Measurements from ENCODE around the gene KRTAP19-8.

Gene KRTAP19-8

GRCh38 chr21:31038376-31038775 lies at the start of gene KRTAP19-8:
KRTAP19-8 (minus strand) TSS chr21:31038476; CDS start chr21:31038443, 33 bp downstream.
- Histone ChIP-seq H3K9ac (ENCODE audit: low read length) (no peak within 1 kb of the TSS), H3K4me1 (ENCODE audit: control insufficient read depth, insufficient read depth, low read length) (no peaks in the 10 kb centered on the region), H3K4me3 (ENCODE audit: low read length) (no peak within 1 kb of the TSS), H3K36me3 (ENCODE audit: control insufficient read depth, insufficient read depth, low read length, severe bottlenecking) (no peaks in the 10 kb centered on the region), H3K9me3 (ENCODE audit: control insufficient read depth, low read length) (peaks cover 5% of the 10 kb centered on the region), H3K27me3 (replicated peaks; ENCODE audit: control insufficient read depth, insufficient read depth, low read length) (no peaks in the 10 kb centered on the region)
- DNase-seq (ENCODE audit: low read depth): no peak

GRCh38 chr21:31087639-31088473 lies 49.6 kb upstream of the KRTAP19-8 start:
- no peaks in the 10 kb centered on the region for H3K4me1 ChIP-seq (ENCODE audit: control insufficient read depth, insufficient read depth, low read length)
- H3K36me3 ChIP-seq (ENCODE audit: control insufficient read depth, insufficient read depth, low read length, severe bottlenecking): no peaks in the 10 kb centered on the region
- H3K9ac ChIP-seq (ENCODE audit: low read length): no peak overlapping the region
- no peak overlapping the region for H3K4me3 ChIP-seq (ENCODE audit: low read length)
- peaks cover 3% of the 10 kb centered on the region for H3K27me3 ChIP-seq (replicated peaks; ENCODE audit: control insufficient read depth, insufficient read depth, low read length)
- no peak for DNase-seq (ENCODE audit: low read depth)
- H3K9me3 ChIP-seq (ENCODE audit: control insufficient read depth, low read length): no peaks in the 10 kb centered on the region

- Histone ChIP-seq H3K9me3 (ENCODE audit: control insufficient read depth, low read length) (no peaks in the 10 kb centered on the region), H3K27me3 (replicated peaks; ENCODE audit: control insufficient read depth, insufficient read depth, low read length) (peaks cover 8% of the 10 kb centered on the region)
These were observed 46.4 kb upstream of the KRTAP19-8 start for GRCh38 chr21:31084689-31085088.

GRCh38 chr21:31078796-31079195 lies 40.5 kb upstream of the KRTAP19-8 start:
- no peaks in the 10 kb centered on the region for H3K36me3 ChIP-seq (ENCODE audit: control insufficient read depth, insufficient read depth, low read length, severe bottlenecking)
- no peak for DNase-seq (ENCODE audit: low read depth)
- peaks cover 4% of the 10 kb centered on the region for H3K27me3 ChIP-seq (replicated peaks; ENCODE audit: control insufficient read depth, insufficient read depth, low read length)
- no peak overlapping the region for H3K4me3 ChIP-seq (ENCODE audit: low read length)
- H3K9ac ChIP-seq (ENCODE audit: low read length): no peak overlapping the region
- H3K4me1 ChIP-seq (ENCODE audit: control insufficient read depth, insufficient read depth, low read length): no peaks in the 10 kb centered on the region
- no peaks in the 10 kb centered on the region for H3K9me3 ChIP-seq (ENCODE audit: control insufficient read depth, low read length)

More at GRCh38 chr21:31084689-31085088, 46.4 kb upstream of the KRTAP19-8 start:
- no peaks in the 10 kb centered on the region for H3K36me3 ChIP-seq (ENCODE audit: control insufficient read depth, insufficient read depth, low read length, severe bottlenecking)
- H3K4me3 ChIP-seq (ENCODE audit: low read length): no peak overlapping the region
- H3K9ac ChIP-seq (ENCODE audit: low read length): no peak overlapping the region
- DNase-seq (ENCODE audit: low read depth): no peak
- no peaks in the 10 kb centered on the region for H3K4me1 ChIP-seq (ENCODE audit: control insufficient read depth, insufficient read depth, low read length)

- Histone ChIP-seq H3K27me3 (replicated peaks; ENCODE audit: control insufficient read depth, insufficient read depth, low read length) (peaks cover 4% of the 10 kb centered on the region), H3K4me3 (ENCODE audit: low read length) (no peak overlapping the region), H3K4me1 (ENCODE audit: control insufficient read depth, insufficient read depth, low read length) (no peaks in the 10 kb centered on the region), H3K9ac (ENCODE audit: low read length) (no peak overlapping the region), H3K36me3 (ENCODE audit: control insufficient read depth, insufficient read depth, low read length, severe bottlenecking) (no peaks in the 10 kb centered on the region), H3K9me3 (ENCODE audit: control insufficient read depth, low read length) (no peaks in the 10 kb centered on the region)
- DNase-seq (ENCODE audit: low read depth): no peak
These were observed 39.9 kb upstream of the KRTAP19-8 start for GRCh38 chr21:31078216-31078615.

GRCh38 chr21:31075848-31076247 lies 37.6 kb upstream of the KRTAP19-8 start:
- H3K9ac ChIP-seq (ENCODE audit: low read length): no peak overlapping the region
- H3K4me1 ChIP-seq (ENCODE audit: control insufficient read depth, insufficient read depth, low read length): peaks cover 3% of the 10 kb centered on the region
- no peak for DNase-seq (ENCODE audit: low read depth)
- H3K36me3 ChIP-seq (ENCODE audit: control insufficient read depth, insufficient read depth, low read length, severe bottlenecking): no peaks in the 10 kb centered on the region
- no peak overlapping the region for H3K4me3 ChIP-seq (ENCODE audit: low read length)
- H3K9me3 ChIP-seq (ENCODE audit: control insufficient read depth, low read length): no peaks in the 10 kb centered on the region
- H3K27me3 ChIP-seq (replicated peaks; ENCODE audit: control insufficient read depth, insufficient read depth, low read length): peaks cover 18% of the 10 kb centered on the region

- H3K4me3 ChIP-seq (ENCODE audit: low read length): no peak overlapping the region
- H3K36me3 ChIP-seq (ENCODE audit: control insufficient read depth, insufficient read depth, low read length, severe bottlenecking): no peaks in the 10 kb centered on the region
- H3K9me3 ChIP-seq (ENCODE audit: control insufficient read depth, low read length): no peaks in the 10 kb centered on the region
- peaks cover 23% of the 10 kb centered on the region for H3K27me3 ChIP-seq (replicated peaks; ENCODE audit: control insufficient read depth, insufficient read depth, low read length)
- H3K4me1 ChIP-seq (ENCODE audit: control insufficient read depth, insufficient read depth, low read length): peaks cover 3% of the 10 kb centered on the region
- H3K9ac ChIP-seq (ENCODE audit: low read length): no peak overlapping the region
- DNase-seq (ENCODE audit: low read depth): no peak
These were observed 34.3 kb upstream of the KRTAP19-8 start for GRCh38 chr21:31072533-31072932.

- no peaks in the 10 kb centered on the region for H3K9me3 ChIP-seq (ENCODE audit: control insufficient read depth, low read length)
- no peaks in the 10 kb centered on the region for H3K4me1 ChIP-seq (ENCODE audit: control insufficient read depth, insufficient read depth, low read length)
- no peak overlapping the region for H3K4me3 ChIP-seq (ENCODE audit: low read length)
- peaks cover 4% of the 10 kb centered on the region for H3K27me3 ChIP-seq (replicated peaks; ENCODE audit: control insufficient read depth, insufficient read depth, low read length)
- H3K9ac ChIP-seq (ENCODE audit: low read length): no peak overlapping the region
- no peak for DNase-seq (ENCODE audit: low read depth)
- H3K36me3 ChIP-seq (ENCODE audit: control insufficient read depth, insufficient read depth, low read length, severe bottlenecking): no peaks in the 10 kb centered on the region
These were observed 26.5 kb upstream of the KRTAP19-8 start for GRCh38 chr21:31064803-31065202.

- Histone ChIP-seq H3K9me3 (ENCODE audit: control insufficient read depth, low read length) (no peaks in the 10 kb centered on the region), H3K36me3 (ENCODE audit: control insufficient read depth, insufficient read depth, low read length, severe bottlenecking) (no peaks in the 10 kb centered on the region), H3K4me1 (ENCODE audit: control insufficient read depth, insufficient read depth, low read length) (no peaks in the 10 kb centered on the region), H3K4me3 (ENCODE audit: low read length) (no peak overlapping the region), H3K9ac (ENCODE audit: low read length) (no peak overlapping the region), H3K27me3 (replicated peaks; ENCODE audit: control insufficient read depth, insufficient read depth, low read length) (no peaks in the 10 kb centered on the region)
- DNase-seq (ENCODE audit: low read depth): no peak
These were observed 14.3 kb upstream of the KRTAP19-8 start for GRCh38 chr21:31052489-31053142.

- no peak for DNase-seq (ENCODE audit: low read depth)
- H3K36me3 ChIP-seq (ENCODE audit: control insufficient read depth, insufficient read depth, low read length, severe bottlenecking): no peaks in the 10 kb centered on the region
- no peaks in the 10 kb centered on the region for H3K4me1 ChIP-seq (ENCODE audit: control insufficient read depth, insufficient read depth, low read length)
- H3K4me3 ChIP-seq (ENCODE audit: low read length): no peak overlapping the region
- H3K27me3 ChIP-seq (replicated peaks; ENCODE audit: control insufficient read depth, insufficient read depth, low read length): no peaks in the 10 kb centered on the region
- no peaks in the 10 kb centered on the region for H3K9me3 ChIP-seq (ENCODE audit: control insufficient read depth, low read length)
- no peak overlapping the region for H3K9ac ChIP-seq (ENCODE audit: low read length)
These were observed 12.4 kb upstream of the KRTAP19-8 start for GRCh38 chr21:31050577-31051157.

- H3K27me3 ChIP-seq (replicated peaks; ENCODE audit: control insufficient read depth, insufficient read depth, low read length): no peaks in the 10 kb centered on the region
- H3K9ac ChIP-seq (ENCODE audit: low read length): no peak overlapping the region
- no peaks in the 10 kb centered on the region for H3K4me1 ChIP-seq (ENCODE audit: control insufficient read depth, insufficient read depth, low read length)
- H3K4me3 ChIP-seq (ENCODE audit: low read length): no peak overlapping the region
- no peaks in the 10 kb centered on the region for H3K36me3 ChIP-seq (ENCODE audit: control insufficient read depth, insufficient read depth, low read length, severe bottlenecking)
- no peaks in the 10 kb centered on the region for H3K9me3 ChIP-seq (ENCODE audit: control insufficient read depth, low read length)
- DNase-seq (ENCODE audit: low read depth): no peak
These were observed 7.6 kb upstream of the KRTAP19-8 start for GRCh38 chr21:31045841-31046240.
